Measurements from ENCODE around the gene CIROP. TPM values are rescaled to one million over a fixed set of nuclear protein-coding genes. Genes with fewer than 3 reads are reported as not detected.

CIROP gene
- total RNA-seq, 1 donor from 2014 or later = not detected

- Mint-ChIP-seq H3K36me3 (ENCODE audit: low read depth, unreplicated experiment) (peaks cover 39% of the 10 kb centered on the region), H3K4me3 (ENCODE audit: unreplicated experiment) (peak overlapping the region; percentile 98), H3K9me3 (ENCODE audit: unreplicated experiment) (no peaks in the 10 kb centered on the region), H3K4me1 (ENCODE audit: unreplicated experiment) (peaks cover 27% of the 10 kb centered on the region), H3K27me3 (ENCODE audit: unreplicated experiment) (peaks cover 8% of the 10 kb centered on the region), H3K27ac (ENCODE audit: unreplicated experiment) (peak overlapping the region; percentile 95)
- no peak for TF ChIP-seq CTCF (IDR thresholded peaks at IDR 0.05; ENCODE audit: unreplicated experiment)
- DNase-seq (ENCODE audit: low spot score) = peak; percentile 81
These were observed 33.4 kb downstream of the CIROP start for GRCh38 chr14:23071244-23071920.

DNA sequence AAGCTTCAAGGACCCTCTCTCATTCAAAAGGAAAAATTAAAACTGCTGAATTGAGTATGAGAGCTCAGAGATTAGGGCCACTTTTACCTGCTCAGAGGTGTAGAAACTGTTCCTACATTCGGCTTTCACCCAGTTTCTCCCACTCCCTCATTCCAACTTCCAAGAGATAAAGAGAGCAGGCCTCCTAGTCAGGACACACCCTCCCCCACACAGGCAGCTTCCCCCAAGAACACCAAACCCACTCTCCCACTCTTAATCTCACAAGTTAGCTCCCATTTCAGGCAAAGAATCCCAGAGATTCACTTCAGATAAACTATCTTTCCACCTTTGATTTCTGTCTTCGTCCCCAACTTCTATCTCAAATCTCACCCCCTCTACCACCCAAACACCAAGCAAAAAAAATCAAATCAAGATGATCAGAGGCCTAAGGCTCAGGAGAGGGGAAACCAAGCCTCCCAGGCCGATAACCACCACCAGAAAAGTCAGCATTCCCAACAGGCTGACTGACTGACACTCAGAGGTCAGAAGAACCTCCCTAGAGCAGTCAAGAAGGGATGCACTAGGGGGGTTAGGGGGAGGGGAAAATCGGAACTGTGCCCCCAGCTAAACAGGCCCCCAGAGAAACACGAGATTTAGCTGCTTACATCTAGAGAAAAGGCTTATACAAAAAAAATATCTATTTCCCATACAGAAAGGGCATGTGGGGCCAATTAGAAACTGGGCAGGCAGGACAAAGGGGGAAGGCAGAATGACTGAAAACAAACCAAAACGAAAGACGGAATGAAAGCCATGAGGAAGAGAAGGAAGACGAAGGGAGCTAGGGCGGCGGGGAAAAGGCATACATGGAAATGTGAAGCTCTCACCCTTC lies 34.3 kb downstream of the CIROP start:
- no peak for TF ChIP-seq CTCF (IDR thresholded peaks at IDR 0.05; ENCODE audit: unreplicated experiment)
- Mint-ChIP-seq H3K27ac (ENCODE audit: unreplicated experiment) (peak overlapping the region; percentile 95), H3K4me1 (ENCODE audit: unreplicated experiment) (peaks cover 27% of the 10 kb centered on the region), H3K9me3 (ENCODE audit: unreplicated experiment) (no peaks in the 10 kb centered on the region), H3K4me3 (ENCODE audit: unreplicated experiment) (peak overlapping the region; percentile 98), H3K36me3 (ENCODE audit: low read depth, unreplicated experiment) (peaks cover 40% of the 10 kb centered on the region), H3K27me3 (ENCODE audit: unreplicated experiment) (peaks cover 8% of the 10 kb centered on the region)
- no peak for DNase-seq (ENCODE audit: low spot score)

GRCh38 chr14:23069413-23069806 lies 35.4 kb downstream of the CIROP start:
- H3K27me3 Mint-ChIP-seq (ENCODE audit: unreplicated experiment) = peaks cover 8% of the 10 kb centered on the region
- peak overlapping the region; percentile 28 for H3K27ac Mint-ChIP-seq (ENCODE audit: unreplicated experiment)
- H3K9me3 Mint-ChIP-seq (ENCODE audit: unreplicated experiment) = no peaks in the 10 kb centered on the region
- H3K4me1 Mint-ChIP-seq (ENCODE audit: unreplicated experiment) = peaks cover 27% of the 10 kb centered on the region
- peaks cover 41% of the 10 kb centered on the region for H3K36me3 Mint-ChIP-seq (ENCODE audit: low read depth, unreplicated experiment)
- no peak for DNase-seq (ENCODE audit: low spot score)
- peak overlapping the region; percentile 18 for H3K4me3 Mint-ChIP-seq (ENCODE audit: unreplicated experiment)
- no peak for TF ChIP-seq CTCF (IDR thresholded peaks at IDR 0.05; ENCODE audit: unreplicated experiment)

DNA sequence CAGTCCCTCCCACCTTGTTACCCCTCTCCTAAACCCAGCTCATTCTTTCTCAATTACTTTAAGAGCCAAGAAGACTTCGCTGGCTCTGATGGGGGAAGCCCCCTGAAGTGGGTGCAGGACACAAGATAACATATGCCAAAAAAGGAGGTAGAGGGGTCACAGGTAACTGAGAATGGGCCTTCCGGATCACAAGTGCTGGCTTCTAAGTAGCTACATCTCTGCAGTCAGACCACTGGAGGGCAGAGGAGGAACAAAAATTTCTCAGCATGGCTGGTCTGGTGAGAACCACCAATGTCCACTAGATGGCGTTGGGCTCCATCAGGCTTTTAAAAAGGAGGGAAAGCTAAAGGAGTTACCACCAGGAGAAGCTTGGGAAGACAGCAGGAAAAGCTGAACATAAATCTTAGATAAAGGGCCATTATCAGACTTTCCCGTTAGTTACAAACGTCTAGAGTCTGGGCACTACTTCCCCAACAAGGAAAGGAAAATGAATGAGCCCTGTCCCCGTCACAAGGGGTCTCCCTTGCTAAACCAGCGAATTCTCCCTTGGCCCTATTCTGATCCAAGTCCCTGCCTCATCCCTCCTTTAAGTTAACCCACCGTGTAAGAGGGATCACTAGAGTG lies 35.9 kb downstream of the CIROP start:
- peaks cover 27% of the 10 kb centered on the region for H3K4me1 Mint-ChIP-seq (ENCODE audit: unreplicated experiment)
- H3K36me3 Mint-ChIP-seq (ENCODE audit: low read depth, unreplicated experiment) = peaks cover 46% of the 10 kb centered on the region
- peak; percentile 87 for TF ChIP-seq CTCF (IDR thresholded peaks at IDR 0.05; ENCODE audit: unreplicated experiment)
- H3K4me3 Mint-ChIP-seq (ENCODE audit: unreplicated experiment) = peak overlapping the region; percentile 56
- no peaks in the 10 kb centered on the region for H3K9me3 Mint-ChIP-seq (ENCODE audit: unreplicated experiment)
- peaks cover 8% of the 10 kb centered on the region for H3K27me3 Mint-ChIP-seq (ENCODE audit: unreplicated experiment)
- peak overlapping the region; percentile 28 for H3K27ac Mint-ChIP-seq (ENCODE audit: unreplicated experiment)
- peak; percentile 87 for DNase-seq (ENCODE audit: low spot score)

Measured in endothelial cell (in vitro differentiated cells).